CD4-positive, alpha-beta T cell treated with Interleukin-4 for 4 hours (primary cell): ENCODE results near the gene GCK.
"Not testable (repeated sequence)": the region's sequence is repeated elsewhere in the genome, so short reads cannot be mapped to it uniquely, and the experiment has no call there.

Experiments used
- DNase-seq: peaks from one replicate; pipeline ENCODE4 v3.0.0-alpha.2; 2020

GCK gene

GRCh38 chr7:44176486-44176885 lies 12.8 kb downstream of the GCK start:
- DNase-seq = no peak

- DNase-seq = no peak
Measured at GRCh38 chr7:44175730-44176129, 13.5 kb downstream of the GCK start.

- DNase-seq = not testable (repeated sequence)
Measured at GRCh38 chr7:44174694-44174948, 14.6 kb downstream of the GCK start.

GRCh38 chr7:44173911-44174693 lies 15.1 kb downstream of the GCK start:
- no peak for DNase-seq

- no peak for DNase-seq
Measured at GRCh38 chr7:44172803-44173424, 16.3 kb downstream of the GCK start.

- DNase-seq = no peak
Measured at GRCh38 chr7:44172352-44172751, 16.9 kb downstream of the GCK start.

- DNase-seq = not testable (repeated sequence)
Measured at GRCh38 chr7:44171901-44172300, 17.3 kb downstream of the GCK start.

- no peak for DNase-seq
Measured at GRCh38 chr7:44167920-44168319, 21.3 kb downstream of the GCK start.

- DNase-seq = no peak
Measured at GRCh38 chr7:44163591-44163990, 25.6 kb downstream of the GCK start.

GRCh38 chr7:44162785-44163395 lies 26.3 kb downstream of the GCK start:
- no peak for DNase-seq

- DNase-seq = no peak
Measured at GRCh38 chr7:44162179-44162578, 27.1 kb downstream of the GCK start.

GRCh38 chr7:44161371-44161770 lies 27.9 kb downstream of the GCK start:
- DNase-seq = no peak

GRCh38 chr7:44159824-44160630 lies 29.2 kb downstream of the GCK start:
- no peak for DNase-seq

- no peak for DNase-seq
Measured at GRCh38 chr7:44158873-44159631, 30.2 kb downstream of the GCK start.

GRCh38 chr7:44158096-44158872 lies 31.0 kb downstream of the GCK start:
- DNase-seq = no peak

GRCh38 chr7:44157116-44158080 lies 31.8 kb downstream of the GCK start:
- DNase-seq = no peak

- DNase-seq = no peak
Measured at GRCh38 chr7:44156453-44157010, 32.7 kb downstream of the GCK start.

GRCh38 chr7:44155191-44156185 lies 33.8 kb downstream of the GCK start:
- no peak for DNase-seq

GRCh38 chr7:44154703-44155102 lies 34.5 kb downstream of the GCK start:
- no peak for DNase-seq
